22Rv1 (cell line): ENCODE measurements around the gene GRIP2.

Experiments
- H3K27ac ChIP-seq: fragments of 450-650 bp; 2 replicates; pipeline ENCODE4 v1.5.1; 2017
- ZFX ChIP-seq: fragments of 450-650 bp; IDR thresholded peaks from 2 replicates; pipeline ENCODE4 v1.6.1; 2017; ENCODE audit warnings: antibody characterized with exemption, borderline replicate concordance
- TF ChIP-seq, protein P1 (sequence below): fragments of 450-650 bp; IDR thresholded peaks from 2 replicates; pipeline ENCODE4 v1.5.1; 2017; ENCODE audit warnings: mild to moderate bottlenecking

Gene GRIP2

DNA sequence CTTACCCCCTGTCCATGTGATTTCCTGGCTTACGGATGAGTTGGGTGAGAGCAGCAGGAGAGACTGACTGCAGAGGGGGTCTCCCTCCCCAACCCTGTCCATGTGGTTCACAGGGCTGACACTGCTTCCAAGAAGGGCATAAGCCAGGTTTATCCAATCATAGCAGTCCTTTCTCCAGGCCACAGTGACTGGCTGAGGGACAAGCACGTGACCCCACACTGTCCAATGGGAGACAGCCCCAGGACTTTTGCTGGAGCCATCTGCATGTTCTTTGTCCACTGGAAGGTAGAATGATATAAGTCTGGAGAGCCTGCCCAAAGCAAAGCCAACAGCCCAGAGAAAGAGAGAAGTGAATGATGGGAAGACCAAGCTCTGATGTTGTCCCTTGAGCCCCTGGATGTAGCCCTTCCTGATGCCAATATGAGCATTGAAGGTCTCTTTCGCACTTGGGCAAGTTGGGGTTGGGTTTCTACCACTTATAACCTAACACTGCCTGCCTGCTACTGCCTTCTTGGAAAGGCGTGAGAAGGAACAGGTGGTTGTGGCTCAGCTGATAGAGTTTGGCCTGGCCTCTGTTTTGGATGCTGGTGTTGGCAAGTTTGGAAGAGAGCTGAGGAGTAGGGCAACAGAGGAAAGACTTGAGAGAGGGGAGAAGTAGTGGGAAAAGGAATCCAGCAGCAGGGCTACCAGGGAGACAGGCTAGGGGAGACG, 41.3 kb upstream of the GRIP2 start:
- no peak for TF ChIP-seq ZFX
- TF ChIP-seq, protein P1, sequence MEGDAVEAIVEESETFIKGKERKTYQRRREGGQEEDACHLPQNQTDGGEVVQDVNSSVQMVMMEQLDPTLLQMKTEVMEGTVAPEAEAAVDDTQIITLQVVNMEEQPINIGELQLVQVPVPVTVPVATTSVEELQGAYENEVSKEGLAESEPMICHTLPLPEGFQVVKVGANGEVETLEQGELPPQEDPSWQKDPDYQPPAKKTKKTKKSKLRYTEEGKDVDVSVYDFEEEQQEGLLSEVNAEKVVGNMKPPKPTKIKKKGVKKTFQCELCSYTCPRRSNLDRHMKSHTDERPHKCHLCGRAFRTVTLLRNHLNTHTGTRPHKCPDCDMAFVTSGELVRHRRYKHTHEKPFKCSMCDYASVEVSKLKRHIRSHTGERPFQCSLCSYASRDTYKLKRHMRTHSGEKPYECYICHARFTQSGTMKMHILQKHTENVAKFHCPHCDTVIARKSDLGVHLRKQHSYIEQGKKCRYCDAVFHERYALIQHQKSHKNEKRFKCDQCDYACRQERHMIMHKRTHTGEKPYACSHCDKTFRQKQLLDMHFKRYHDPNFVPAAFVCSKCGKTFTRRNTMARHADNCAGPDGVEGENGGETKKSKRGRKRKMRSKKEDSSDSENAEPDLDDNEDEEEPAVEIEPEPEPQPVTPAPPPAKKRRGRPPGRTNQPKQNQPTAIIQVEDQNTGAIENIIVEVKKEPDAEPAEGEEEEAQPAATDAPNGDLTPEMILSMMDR: no peak
- H3K27ac ChIP-seq: no peak overlapping the region

DNA sequence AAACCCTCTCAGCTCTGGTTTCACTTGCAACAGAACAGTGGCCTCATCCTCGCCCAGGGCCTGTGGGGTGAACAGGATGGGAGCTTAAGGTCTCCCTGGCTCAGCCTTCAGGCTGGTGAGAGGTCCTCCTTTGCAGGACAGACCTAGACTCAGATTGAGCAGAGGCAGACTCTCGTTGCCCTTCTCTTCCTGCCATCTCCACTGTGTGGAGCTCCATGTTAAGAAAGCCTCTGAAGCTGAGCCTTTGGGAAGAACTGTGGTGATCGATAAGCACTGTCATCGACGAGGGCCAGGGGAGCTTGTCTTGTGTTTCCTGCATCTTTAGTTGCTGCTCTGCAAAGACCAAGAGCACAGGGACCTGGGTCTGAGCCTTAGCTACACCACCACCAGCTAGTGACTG, 37.8 kb upstream of the GRIP2 start:
- no peak overlapping the region for H3K27ac ChIP-seq
- TF ChIP-seq ZFX: no peak
- TF ChIP-seq, protein P1: no peak

DNA sequence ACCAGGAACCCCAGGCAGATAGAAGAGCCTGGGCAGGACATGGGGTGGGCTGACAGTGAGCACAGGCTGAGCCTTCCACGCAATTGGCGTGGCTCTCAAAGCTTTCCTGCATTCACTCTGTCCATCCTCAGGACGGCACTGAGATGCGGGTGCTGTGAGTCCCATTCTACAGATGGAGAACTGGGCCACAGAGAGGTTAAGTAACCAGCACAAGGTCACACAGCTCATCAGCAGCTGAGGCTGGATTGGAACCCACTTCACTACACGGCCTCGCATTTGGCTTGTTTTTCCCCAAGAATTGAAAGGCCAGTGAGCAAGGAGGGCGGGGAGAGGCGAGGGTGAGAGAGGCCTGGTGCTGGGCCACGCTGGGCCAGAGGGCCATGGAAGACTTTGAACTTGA, 36.0 kb upstream of the GRIP2 start:
- no peak overlapping the region for H3K27ac ChIP-seq
- TF ChIP-seq, protein P1: no peak
- no peak for TF ChIP-seq ZFX

DNA sequence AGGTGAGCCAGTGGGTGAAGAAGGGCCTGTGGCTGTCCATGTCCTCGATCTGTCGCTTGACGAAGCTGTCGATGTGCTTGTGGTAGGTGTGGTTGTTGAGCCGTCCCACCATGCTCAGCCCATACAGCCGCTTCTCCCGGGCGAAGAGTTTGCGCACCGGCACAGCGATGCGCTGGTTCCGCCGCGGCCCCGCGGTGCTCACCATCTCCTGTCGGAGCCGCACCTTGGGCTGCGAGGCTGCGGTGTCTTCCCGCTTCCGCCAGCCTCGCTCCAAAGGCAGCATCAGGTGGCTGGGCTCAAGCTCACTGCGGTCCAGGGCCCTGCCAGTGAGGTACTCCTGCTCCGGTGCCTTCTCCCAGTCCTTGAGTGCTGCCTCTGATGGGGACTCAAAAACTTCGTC, 34.0 kb upstream of the GRIP2 start:
- TF ChIP-seq, protein P1: no peak
- no peak for TF ChIP-seq ZFX
- H3K27ac ChIP-seq: no peak overlapping the region

DNA sequence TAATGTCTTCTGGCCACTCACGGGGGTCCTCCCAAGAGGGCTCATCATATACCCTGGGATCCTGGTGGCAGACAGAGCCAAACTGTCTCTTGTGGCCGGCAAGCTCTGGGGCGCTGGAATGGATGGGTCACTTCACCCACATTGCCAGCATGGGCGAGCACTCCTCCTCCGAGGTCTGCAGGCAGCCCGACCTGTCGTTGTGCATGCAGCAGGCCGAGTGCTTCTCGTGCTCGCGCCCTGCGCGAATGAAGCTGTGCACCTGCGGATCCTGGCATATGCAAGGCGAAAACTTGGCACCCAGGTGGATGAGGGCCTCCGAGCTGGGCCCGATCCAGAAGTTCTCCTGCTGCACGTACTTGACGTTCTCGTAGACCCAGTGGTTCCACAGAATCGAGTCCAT, 33.6 kb upstream of the GRIP2 start:
- no peak overlapping the region for H3K27ac ChIP-seq
- no peak for TF ChIP-seq ZFX
- TF ChIP-seq, protein P1: no peak

DNA sequence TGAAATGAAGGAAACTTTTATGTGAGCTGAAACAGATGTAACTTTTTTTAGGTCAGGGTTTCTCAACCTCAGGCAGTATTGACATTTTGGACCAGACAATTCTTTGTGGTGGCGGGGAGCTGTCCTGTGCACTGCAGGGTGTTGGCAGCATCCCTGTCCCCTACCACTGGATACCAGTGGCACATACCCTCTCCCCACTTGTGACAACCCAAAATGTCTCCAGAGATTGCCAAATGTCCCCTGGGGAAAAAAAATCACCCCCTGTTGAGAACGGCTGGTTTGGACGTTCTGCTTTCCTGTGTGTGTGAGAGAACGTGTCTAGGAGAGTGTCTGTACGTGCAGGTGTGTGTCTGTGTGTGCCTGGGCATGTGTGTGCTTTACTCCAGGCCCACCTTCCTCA, 30.7 kb upstream of the GRIP2 start:
- no peak overlapping the region for H3K27ac ChIP-seq
- TF ChIP-seq ZFX: no peak
- TF ChIP-seq, protein P1: no peak

DNA sequence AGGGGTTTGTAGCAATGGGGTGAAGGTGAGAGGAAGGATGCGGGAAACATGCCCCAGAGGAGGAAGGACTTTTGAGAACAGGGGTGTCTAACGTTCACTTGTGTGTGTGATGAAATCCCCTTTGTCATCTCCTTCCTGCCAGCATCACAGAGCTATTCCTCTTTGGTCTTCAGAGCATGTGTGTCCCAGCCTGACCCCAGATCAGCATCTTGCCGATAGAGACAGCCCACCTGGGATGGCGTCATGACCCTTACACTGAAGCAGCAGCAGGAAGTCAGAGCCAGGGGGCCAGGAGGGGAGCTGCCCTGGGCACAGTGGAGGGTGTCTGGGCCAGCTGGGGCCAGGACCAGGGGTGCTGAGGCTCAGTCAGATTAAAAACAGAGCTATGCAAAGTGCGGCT, 29.9 kb upstream of the GRIP2 start:
- no peak overlapping the region for H3K27ac ChIP-seq
- TF ChIP-seq, protein P1: no peak
- no peak for TF ChIP-seq ZFX
